Mesenchymal stem cell (in vitro differentiated cells and primary cell): ENCODE results near the gene GNA12.

Experiments used
- DNase-seq: peaks from one replicate; pipeline ENCODE4 v3.0.0-alpha.2; 2013
- H2AFZ ChIP-seq: one replicate; pipeline ENCODE4 v1.6.1; 2013; ENCODE audit warnings: low read depth, mild to moderate bottlenecking, control low read depth, inconsistent platforms, low read length, moderate library complexity
- H2AK5ac ChIP-seq: 2 replicates; pipeline ENCODE4 v1.6.1; 2013; ENCODE audit warnings: low read length, moderate library complexity, mild to moderate bottlenecking, inconsistent platforms; ENCODE audit not compliant: severe bottlenecking
- H2BK120ac ChIP-seq: one replicate; pipeline ENCODE4 v1.6.1; 2013; ENCODE audit warnings: low read depth, mild to moderate bottlenecking, inconsistent platforms, low read length, moderate library complexity
- H2BK12ac ChIP-seq, 2 experiments: one replicate each; pipeline ENCODE4 v1.6.1; 2013; ENCODE audit warnings: inconsistent platforms in 2 of 2, low read length in 2 of 2, mild to moderate bottlenecking in 2 of 2, moderate library complexity in 2 of 2, control low read depth in 1 of 2
- H2BK15ac ChIP-seq: one replicate; pipeline ENCODE4 v1.6.1; 2013; ENCODE audit warnings: mild to moderate bottlenecking, low read depth, inconsistent platforms; ENCODE audit not compliant: poor library complexity, severe bottlenecking
- H2BK5ac ChIP-seq: 2 replicates; pipeline ENCODE4 v1.6.1; 2013; ENCODE audit warnings: low read depth, mild to moderate bottlenecking, low read length, control low read depth, inconsistent platforms; ENCODE audit not compliant: poor library complexity, severe bottlenecking
- H3K14ac ChIP-seq, 2 experiments: one replicate each; pipeline ENCODE4 v1.6.1; 2013; ENCODE audit warnings: inconsistent platforms in 2 of 2, low read length in 2 of 2, control low read depth in 1 of 2, mild to moderate bottlenecking in 1 of 2, moderate library complexity in 1 of 2
- H3K18ac ChIP-seq, 2 experiments: one replicate each; pipeline ENCODE4 v1.6.1; 2013; ENCODE audit warnings: inconsistent platforms in 2 of 2, low read length in 2 of 2, control low read depth in 1 of 2, low read depth in 1 of 2, mild to moderate bottlenecking in 1 of 2
- H3K23ac ChIP-seq, 2 experiments: one replicate each; pipeline ENCODE4 v1.6.1; 2013; ENCODE audit warnings: inconsistent platforms in 2 of 2, low read length in 2 of 2, mild to moderate bottlenecking in 2 of 2, moderate library complexity in 2 of 2, control low read depth in 1 of 2
- H3K27ac ChIP-seq: 2 replicates; pipeline ENCODE4 v1.5.1; 2013; ENCODE audit warnings: mild to moderate bottlenecking, moderate library complexity, low read length, control low read depth, inconsistent platforms; ENCODE audit not compliant: poor library complexity, severe bottlenecking
- H3K27me3 ChIP-seq, 2 experiments: 2 replicates each; pipeline versions ENCODE4 v1.6.1 to v1.7.0; 2013; ENCODE audit warnings: low read length in 2 of 2, mild to moderate bottlenecking in 2 of 2, moderate library complexity in 2 of 2, control low read depth in 1 of 2, inconsistent platforms in 1 of 2; ENCODE audit not compliant: control insufficient read depth in 1 of 2, insufficient read depth in 1 of 2
- H3K36me3 ChIP-seq, 2 experiments: 2 replicates each; pipeline versions ENCODE4 v1.6.1 to v1.7.0; 2013; ENCODE audit warnings: low read length in 2 of 2, control low read depth in 1 of 2, inconsistent platforms in 1 of 2, low read depth in 1 of 2, mild to moderate bottlenecking in 1 of 2; ENCODE audit not compliant: insufficient read depth in 2 of 2, control insufficient read depth in 1 of 2
- H3K4ac ChIP-seq, 2 experiments: one replicate each; pipeline ENCODE4 v1.6.1; 2013; ENCODE audit warnings: inconsistent platforms in 2 of 2, low read length in 2 of 2, mild to moderate bottlenecking in 2 of 2, moderate library complexity in 2 of 2, control low read depth in 1 of 2, low read depth in 1 of 2
- H3K4me1 ChIP-seq: 2 replicates; pipeline ENCODE4 v1.6.1; 2013; ENCODE audit warnings: low read depth, low read length, control low read depth; ENCODE audit not compliant: control insufficient read depth, insufficient read depth
- H3K4me2 ChIP-seq: 2 replicates; pipeline ENCODE4 v1.6.1; 2013; ENCODE audit warnings: low read length, mild to moderate bottlenecking, inconsistent platforms; ENCODE audit not compliant: poor library complexity, severe bottlenecking
- H3K4me3 ChIP-seq, 2 experiments: 2 replicates each; pipeline versions ENCODE4 v1.5.1 to v1.7.0; 2013; ENCODE audit warnings: low read length in 2 of 2, mild to moderate bottlenecking in 2 of 2, control low read depth in 1 of 2, low read depth in 1 of 2; ENCODE audit not compliant: insufficient read depth in 1 of 2
- H3K79me1 ChIP-seq: replicated peaks from 2 replicates; pipeline ENCODE4 v1.6.1; 2013; ENCODE audit warnings: mild to moderate bottlenecking, control low read depth, low read length, inconsistent platforms; ENCODE audit not compliant: poor library complexity, severe bottlenecking
- H3K9ac ChIP-seq: 2 replicates; pipeline ENCODE4 v1.7.0; 2013; ENCODE audit warnings: mild to moderate bottlenecking, low read length, moderate library complexity
- H3K9me3 ChIP-seq: 2 replicates; pipeline ENCODE4 v1.7.0; 2013; ENCODE audit warnings: mild to moderate bottlenecking, low read length; ENCODE audit not compliant: control insufficient read depth
- H4K8ac ChIP-seq: one replicate; pipeline ENCODE4 v1.6.1; 2013; ENCODE audit warnings: inconsistent platforms, mild to moderate bottlenecking, low read length, moderate library complexity
- H4K91ac ChIP-seq: one replicate; pipeline ENCODE4 v1.6.1; 2013; ENCODE audit warnings: mild to moderate bottlenecking, low read length, inconsistent platforms
- WGBS: methylation state at CpG from one replicate; pipeline ENCODE4 v1.1.7; 2013; ENCODE audit warnings: mixed read lengths; 5-methylcytosine and 5-hydroxymethylcytosine counted together

Gene GNA12

GRCh38 chr7:2872296-2872874 is 28.3 kb upstream of the GNA12 start:
- Histone ChIP-seq H3K79me1 (no peaks in the 10 kb centered on the region), H3K4me1 (peaks cover 27% of the 10 kb centered on the region), H4K8ac (no peak overlapping the region), H2AFZ (no peak overlapping the region), H3K4me2 (no peak overlapping the region), H3K4ac (peak overlapping the region in 1 of 2 experiments; percentile 24), H3K14ac (no peak overlapping the region), H3K36me3 (no peaks in the 10 kb centered on the region), H2AK5ac (no peak overlapping the region), H3K18ac (no peak overlapping the region), H3K9ac (no peak overlapping the region), H3K27ac (no peak overlapping the region), H2BK12ac (peak overlapping the region in 1 of 2 experiments; percentile 67), H4K91ac (no peak overlapping the region), H2BK5ac (no peak overlapping the region), H2BK120ac (no peak overlapping the region), H3K4me3 (no peak overlapping the region), H3K27me3 (no peaks in the 10 kb centered on the region), H2BK15ac (no peak overlapping the region), H3K23ac (no peak overlapping the region), H3K9me3 (no peaks in the 10 kb centered on the region)
- 92% methylated on average over 7 of the region's 10 CpGs for WGBS
- no peak for DNase-seq

- Histone ChIP-seq H2BK5ac (no peak overlapping the region), H3K14ac (peak overlapping the region in 1 of 2 experiments; percentile 55), H3K36me3 (no peaks in the 10 kb centered on the region), H2BK120ac (no peak overlapping the region), H3K23ac (no peak overlapping the region), H3K4me1 (peaks cover 18% of the 10 kb centered on the region), H3K18ac (peak overlapping the region in 1 of 2 experiments; percentile 54), H4K91ac (peak overlapping the region; percentile 94), H4K8ac (peak overlapping the region; percentile 92), H2BK15ac (peak overlapping the region; percentile 44), H2AFZ (peak overlapping the region; percentile 43), H2AK5ac (no peak overlapping the region), H3K4me3 (no peak overlapping the region), H3K4me2 (no peak overlapping the region), H3K9me3 (no peaks in the 10 kb centered on the region), H3K27me3 (no peaks in the 10 kb centered on the region), H3K27ac (no peak overlapping the region), H2BK12ac (peak overlapping the region in 1 of 2 experiments; percentile 85), H3K79me1 (no peaks in the 10 kb centered on the region), H3K4ac (no peak overlapping the region), H3K9ac (no peak overlapping the region)
- 30% methylated on average over 10 of the region's 10 CpGs for WGBS
- DNase-seq = peak; percentile 79
These were observed 26.4 kb upstream of the GNA12 start for GRCh38 chr7:2870471-2870931.

GRCh38 chr7:2869981-2870380 is 25.9 kb upstream of the GNA12 start:
- no peak overlapping the region for H3K23ac ChIP-seq
- H3K4me2 ChIP-seq = no peak overlapping the region
- H2AK5ac ChIP-seq = no peak overlapping the region
- H4K8ac ChIP-seq = peak overlapping the region; percentile 71
- H2BK5ac ChIP-seq = no peak overlapping the region
- peak overlapping the region; percentile 45 for H2BK15ac ChIP-seq
- H2BK12ac ChIP-seq = peak overlapping the region in 1 of 2 experiments; percentile 85
- no peak overlapping the region for H2AFZ ChIP-seq
- peak overlapping the region; percentile 52 to 54 for H3K18ac ChIP-seq
- no peak overlapping the region for H3K4me3 ChIP-seq
- H3K27ac ChIP-seq = no peak overlapping the region
- no peaks in the 10 kb centered on the region for H3K79me1 ChIP-seq
- H4K91ac ChIP-seq = peak overlapping the region; percentile 94
- no peak overlapping the region for H3K4ac ChIP-seq
- no peak for DNase-seq
- no peak overlapping the region for H3K9ac ChIP-seq
- no peaks in the 10 kb centered on the region for H3K9me3 ChIP-seq
- H3K14ac ChIP-seq = peak overlapping the region in 1 of 2 experiments; percentile 55
- H2BK120ac ChIP-seq = no peak overlapping the region
- no peaks in the 10 kb centered on the region for H3K36me3 ChIP-seq
- H3K27me3 ChIP-seq = no peaks in the 10 kb centered on the region
- H3K4me1 ChIP-seq = peaks cover 23% of the 10 kb centered on the region
- whole genome bisulfite sequencing = 97% methylated on average over 14 of the region's 15 CpGs

- H2BK15ac ChIP-seq = peak overlapping the region; percentile 33
- H4K91ac ChIP-seq = peak overlapping the region; percentile 40
- no peaks in the 10 kb centered on the region for H3K9me3 ChIP-seq
- H2BK5ac ChIP-seq = no peak overlapping the region
- H3K9ac ChIP-seq = no peak overlapping the region
- no peak overlapping the region for H3K14ac ChIP-seq
- no peaks in the 10 kb centered on the region for H3K27me3 ChIP-seq
- no peak overlapping the region for H2AFZ ChIP-seq
- H2AK5ac ChIP-seq = peak overlapping the region; percentile 30
- H3K18ac ChIP-seq = no peak overlapping the region
- H3K4me1 ChIP-seq = peaks cover 31% of the 10 kb centered on the region
- no peak overlapping the region for H3K4me3 ChIP-seq
- no peak overlapping the region for H4K8ac ChIP-seq
- no peak overlapping the region for H3K4me2 ChIP-seq
- H3K36me3 ChIP-seq = no peaks in the 10 kb centered on the region
- DNase-seq = no peak
- no peak overlapping the region for H3K27ac ChIP-seq
- H3K23ac ChIP-seq = no peak overlapping the region
- 77% methylated on average over 3 of the region's 3 CpGs for WGBS
- peak overlapping the region in 1 of 2 experiments; percentile 55 for H3K4ac ChIP-seq
- H2BK12ac ChIP-seq = peak overlapping the region; percentile 21 to 25
- H3K79me1 ChIP-seq = no peaks in the 10 kb centered on the region
- H2BK120ac ChIP-seq = no peak overlapping the region
These were observed 22.5 kb upstream of the GNA12 start for GRCh38 chr7:2866601-2867000.
